GM18517 (cell line): ENCODE data around the gene EIF3J.
"Not testable (repeated sequence)": the region's sequence is repeated elsewhere in the genome, so short reads cannot be mapped to it uniquely, and the experiment has no call there.

Source experiments
- ATAC-seq: cut with Tn5 transposase; IDR thresholded peaks from one replicate; pipeline ENCODE4 v1.9.1; 2021; ENCODE audit warnings: mild to moderate bottlenecking, moderate library complexity; ENCODE audit not compliant: unreplicated experiment

EIF3J gene

DNA sequence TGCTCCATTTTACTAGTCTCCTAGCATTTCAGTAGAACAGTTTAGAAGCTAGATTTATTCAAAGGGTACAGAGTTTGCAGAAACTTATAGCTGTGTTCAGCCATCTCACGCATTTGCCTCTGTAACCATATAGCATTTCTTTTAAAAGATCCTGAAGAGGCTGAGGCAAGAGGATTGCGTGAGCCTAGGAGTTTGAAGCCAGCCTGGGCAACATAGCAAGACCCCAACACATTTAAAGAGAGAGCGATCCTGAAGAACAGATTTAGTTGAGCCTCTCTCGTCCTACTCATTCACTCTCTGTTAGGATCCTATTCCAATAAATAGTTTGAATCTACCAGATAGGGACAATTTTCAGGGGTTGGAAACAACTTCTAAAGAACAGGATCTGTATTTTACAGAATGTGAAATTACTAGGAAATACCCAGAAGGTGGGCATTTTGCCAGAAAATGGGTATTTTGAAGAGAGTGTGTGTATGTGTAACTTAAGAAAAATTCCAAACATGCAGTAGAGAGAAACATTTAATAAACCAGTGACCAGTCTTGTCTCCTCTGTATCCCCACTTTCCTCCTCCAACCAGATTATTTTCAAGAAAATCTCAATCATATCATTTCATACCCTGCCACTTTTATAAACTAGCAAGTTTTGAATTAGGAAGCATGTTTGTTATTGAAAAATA, 4.5 kb downstream of the EIF3J start:
- ATAC-seq: no peak

DNA sequence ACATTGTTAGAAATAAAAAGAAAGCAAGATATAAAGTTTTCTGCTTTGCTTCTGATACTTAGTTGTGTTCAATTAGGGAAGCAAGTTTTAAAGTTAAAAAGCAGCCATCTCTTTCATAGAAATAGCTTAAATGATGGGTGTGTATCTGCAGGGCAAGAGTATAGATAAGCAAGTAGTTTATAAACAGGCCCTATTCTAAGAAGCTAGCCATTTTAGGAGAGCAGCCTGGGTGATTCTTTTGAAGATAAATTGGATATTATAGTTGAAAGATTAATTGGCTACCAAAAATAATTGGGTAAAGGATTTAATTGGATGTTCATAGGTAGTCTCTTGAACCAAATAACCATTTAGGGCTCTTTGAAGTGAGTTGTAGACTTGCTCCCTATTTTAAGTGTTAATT, 5.6 kb downstream of the EIF3J start:
- ATAC-seq: no peak

DNA sequence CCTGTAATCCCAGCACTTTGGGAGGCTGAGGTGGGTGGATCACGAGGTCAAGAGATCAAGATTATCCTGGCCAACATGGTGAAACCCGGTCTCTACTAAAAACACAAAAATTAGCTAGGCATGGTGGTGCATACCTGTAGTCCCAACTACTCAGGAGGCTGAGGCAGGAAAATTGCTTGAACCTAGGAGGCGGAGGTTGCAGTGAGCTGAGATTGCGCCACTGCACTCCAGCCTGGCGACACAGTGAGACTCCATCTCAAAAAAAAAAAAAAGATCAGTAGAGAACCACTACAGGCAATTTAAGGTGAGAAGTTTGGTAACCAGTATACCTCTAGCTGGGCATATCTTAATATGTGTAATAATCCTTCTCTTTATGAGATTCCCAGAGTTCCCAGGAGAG, 7.8 kb downstream of the EIF3J start:
- not testable (repeated sequence) for ATAC-seq

DNA sequence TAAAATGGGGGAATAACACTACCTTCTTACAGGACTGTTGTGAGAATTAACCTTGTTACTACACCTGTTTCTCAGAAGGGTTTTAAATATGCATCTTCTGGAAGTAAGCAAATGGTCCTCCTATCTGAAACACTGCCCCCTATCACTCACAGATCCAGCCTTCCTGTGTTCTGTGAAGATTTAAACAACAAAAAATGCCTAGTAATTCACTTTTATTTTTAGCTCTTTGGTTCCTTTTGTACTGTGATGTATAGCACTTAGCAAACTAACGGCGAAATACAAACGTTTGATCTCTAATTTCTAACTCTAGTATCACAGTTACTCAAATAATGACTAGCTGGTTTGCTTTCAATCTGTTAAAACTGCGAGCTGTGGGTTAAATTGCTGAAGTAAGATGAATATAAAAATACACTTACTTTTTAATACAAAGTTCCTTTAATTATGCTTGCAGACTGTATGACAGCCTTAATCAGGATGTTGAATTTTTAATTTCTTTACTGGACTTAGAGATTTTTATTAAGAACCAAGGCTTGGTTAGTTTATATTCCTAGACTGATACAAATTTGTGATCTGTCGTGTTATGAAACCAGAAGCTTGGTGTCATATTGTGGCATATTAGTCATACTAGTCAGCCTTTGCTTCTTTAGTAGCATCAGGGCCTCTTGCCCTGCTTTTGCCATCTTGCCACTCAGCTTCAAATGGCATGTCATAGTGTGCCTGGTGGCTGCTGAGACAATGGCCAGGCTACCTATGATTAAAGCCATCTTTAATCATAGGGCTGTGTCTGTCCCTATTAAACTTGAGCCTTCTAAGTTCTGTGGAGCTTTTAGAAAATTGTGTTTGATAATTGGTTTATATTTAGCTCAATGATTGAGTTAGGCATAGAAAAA, 9.2 kb downstream of the EIF3J start:
- ATAC-seq: peak; percentile 55

DNA sequence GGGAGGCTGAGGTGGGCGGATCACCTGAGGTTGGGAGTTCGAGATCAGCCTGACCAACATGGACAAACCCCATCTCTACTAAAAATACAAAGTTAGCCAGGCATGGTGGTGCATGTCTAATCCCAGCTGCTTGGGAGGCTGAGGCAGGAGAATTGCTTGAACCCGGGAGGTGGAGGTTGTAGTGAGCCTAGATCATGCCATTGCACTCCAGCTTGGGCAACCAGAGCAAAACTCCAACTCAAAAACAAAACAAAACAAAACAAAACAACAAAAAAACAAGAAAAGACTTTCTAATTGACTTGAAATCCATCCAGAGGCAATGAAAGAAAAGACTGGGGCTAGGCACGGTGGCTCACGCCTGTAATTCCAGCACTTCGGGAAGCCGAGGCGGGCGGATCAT, 12.2 kb downstream of the EIF3J start:
- not testable (repeated sequence) for ATAC-seq

DNA sequence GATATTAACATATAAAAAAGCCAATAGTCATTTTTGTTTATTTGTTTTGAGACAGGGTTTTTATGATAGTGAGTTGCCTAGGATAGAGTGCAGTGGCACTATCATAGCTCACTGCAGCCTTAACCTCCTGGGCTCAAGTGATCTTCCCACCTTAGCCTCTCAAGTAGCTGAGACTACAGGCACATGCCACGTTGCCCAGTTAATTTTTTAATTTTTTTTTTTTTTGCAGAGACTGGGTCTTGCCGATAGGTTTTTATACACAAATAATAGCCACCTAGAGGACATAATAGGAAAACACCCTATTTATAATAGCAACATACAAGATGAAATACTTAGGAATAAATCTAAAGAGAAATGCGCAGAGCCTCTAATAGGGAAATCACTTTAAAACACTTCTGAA, 13.3 kb downstream of the EIF3J start:
- no peak for ATAC-seq

DNA sequence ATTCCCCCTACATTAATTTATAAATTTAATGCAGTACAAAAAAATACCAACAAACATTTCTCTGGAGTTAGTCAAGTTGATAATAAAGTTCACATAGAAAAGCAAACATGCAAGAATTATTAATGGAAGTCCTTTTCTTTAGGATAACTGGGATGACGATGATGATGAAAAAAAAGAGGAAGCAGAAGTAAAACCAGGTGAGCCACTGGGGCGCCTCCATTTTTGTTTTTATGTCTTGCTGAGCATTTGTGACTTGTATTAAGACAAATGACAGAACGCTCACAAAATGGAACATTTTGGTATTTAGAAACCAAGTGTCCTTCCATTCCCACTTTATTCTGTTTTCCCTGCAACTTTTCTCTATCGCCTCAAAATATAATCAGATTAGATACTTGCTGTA, 13.8 kb downstream of the EIF3J start:
- no peak for ATAC-seq

DNA sequence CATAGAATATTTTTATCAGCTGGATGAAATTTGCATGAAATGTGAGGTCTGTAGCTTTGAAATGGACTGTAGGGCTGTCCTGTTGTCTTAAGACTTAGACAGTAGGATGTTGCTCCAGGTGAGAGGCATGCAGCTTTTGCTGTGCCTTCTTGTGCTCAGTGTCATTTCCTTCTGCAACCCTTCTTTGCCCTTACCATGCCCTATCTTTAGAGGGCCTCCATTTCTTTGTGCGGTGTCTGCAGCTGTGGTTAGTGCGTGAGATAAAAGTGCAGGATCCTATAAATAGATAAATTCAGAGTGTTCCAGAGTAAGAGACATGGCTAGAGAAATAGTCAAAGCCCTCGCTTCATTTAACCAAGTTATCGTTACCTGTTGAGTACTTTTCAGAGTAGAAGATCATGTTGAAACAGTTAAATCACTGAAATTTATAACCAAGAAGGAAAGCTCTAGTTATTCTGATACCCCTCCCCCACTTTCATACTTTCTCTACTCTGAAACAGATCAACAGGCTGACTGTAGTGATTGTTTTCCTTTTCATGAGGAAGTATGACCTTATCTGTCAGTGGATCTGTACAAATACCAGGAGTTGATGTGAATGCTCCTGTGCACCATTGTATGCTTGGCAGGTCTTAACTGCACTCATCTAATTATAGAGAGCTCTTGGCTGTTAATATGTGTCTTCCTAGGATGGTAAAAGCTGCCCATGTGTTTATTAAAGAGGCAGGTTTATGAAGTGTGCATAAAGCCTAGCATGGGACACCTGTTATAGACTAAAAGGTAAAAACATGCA, 18.2 kb downstream of the EIF3J start:
- no peak for ATAC-seq

DNA sequence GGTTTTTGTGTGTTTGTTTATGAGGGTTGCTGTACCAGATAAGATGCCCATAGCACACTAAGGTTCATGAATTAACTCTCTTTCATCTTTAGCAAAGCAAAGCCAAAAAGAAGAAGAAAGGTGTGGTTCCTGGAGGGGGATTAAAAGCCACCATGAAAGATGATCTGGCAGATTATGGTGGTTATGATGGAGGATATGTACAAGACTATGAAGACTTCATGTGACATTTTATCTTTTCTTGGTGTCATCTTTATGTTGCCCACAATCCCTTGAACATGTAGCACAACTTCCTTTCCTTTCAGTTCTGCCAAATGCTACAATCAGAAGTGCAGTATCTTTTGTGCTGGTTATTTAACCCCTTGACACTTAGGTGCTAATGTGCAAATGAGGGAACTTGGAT, 24.0 kb downstream of the EIF3J start:
- ATAC-seq: not testable (repeated sequence)

DNA sequence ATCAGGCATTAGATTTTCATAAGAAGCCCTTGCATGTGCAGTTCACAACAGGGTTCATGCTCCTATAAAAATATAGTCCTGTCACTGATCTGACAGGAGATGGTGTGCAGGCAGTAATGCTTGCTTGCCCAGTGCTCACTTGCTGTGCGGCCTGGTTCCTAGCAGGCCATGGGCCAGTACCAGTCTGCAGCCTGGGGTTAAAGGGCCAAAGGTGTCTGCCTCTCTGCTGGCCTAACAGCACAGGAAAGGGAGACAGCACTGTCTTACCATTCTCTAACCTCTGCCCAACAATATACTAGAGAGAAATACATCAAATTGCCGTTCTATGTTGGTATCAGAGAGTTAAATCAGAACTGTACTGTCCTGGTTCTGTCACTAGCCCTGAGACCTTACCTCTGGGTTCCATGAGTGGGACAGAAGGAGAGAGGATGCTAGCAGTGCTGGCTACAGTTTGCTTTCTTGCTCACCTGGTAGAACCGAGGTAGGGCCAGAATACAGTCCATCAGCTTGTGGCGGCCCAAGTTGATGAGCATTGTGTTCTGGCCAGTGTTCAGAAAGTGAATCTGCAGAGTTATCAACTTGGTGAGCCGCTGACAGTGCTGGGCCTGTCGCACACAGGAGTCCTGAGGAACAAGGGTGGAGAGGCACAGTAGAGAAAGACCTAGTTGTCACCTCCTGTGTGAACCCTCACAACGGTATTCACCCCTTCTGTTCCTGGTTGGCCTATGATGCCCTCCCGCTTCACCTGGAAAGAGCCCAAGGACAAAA, 28.6 kb downstream of the EIF3J start:
- no peak for ATAC-seq

DNA sequence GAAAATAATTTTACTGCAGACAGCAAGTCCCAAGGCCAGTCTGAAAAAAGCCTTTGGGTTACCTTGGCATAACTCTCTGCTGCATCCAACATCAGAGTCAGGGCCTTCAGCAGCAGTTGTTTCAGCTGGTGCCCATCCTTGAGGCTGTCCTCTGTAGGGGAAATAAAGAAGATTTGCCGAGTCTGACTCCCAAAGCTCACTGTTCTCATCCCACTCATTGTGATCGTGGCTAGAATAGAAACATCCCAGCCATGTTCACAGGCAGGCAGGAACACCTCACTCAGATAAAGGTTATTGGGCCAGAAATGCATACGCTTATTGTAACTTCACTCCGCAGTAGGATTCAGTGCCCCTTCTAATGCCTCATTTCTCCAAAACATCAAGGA, 29.2 kb downstream of the EIF3J start:
- no peak for ATAC-seq

DNA sequence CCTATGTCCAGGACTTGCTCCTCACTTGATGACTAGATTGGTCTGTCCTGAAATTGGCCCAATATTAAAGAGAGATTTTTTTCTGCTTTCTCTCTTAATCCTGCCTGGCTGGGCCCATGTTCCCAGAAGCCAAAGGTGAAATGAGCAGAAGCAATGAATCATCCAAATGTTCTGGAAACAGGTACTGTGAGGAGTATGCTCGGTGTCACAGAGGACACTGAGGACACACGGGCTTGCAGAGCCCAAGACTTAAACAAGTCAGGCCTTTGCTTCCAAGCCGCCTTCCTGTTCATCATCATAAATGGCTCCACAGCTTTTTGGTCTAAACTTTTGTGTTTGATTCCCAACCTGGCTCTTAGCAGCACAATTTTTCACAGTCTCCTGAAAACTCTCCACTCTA, 31.4 kb downstream of the EIF3J start:
- no peak for ATAC-seq

DNA sequence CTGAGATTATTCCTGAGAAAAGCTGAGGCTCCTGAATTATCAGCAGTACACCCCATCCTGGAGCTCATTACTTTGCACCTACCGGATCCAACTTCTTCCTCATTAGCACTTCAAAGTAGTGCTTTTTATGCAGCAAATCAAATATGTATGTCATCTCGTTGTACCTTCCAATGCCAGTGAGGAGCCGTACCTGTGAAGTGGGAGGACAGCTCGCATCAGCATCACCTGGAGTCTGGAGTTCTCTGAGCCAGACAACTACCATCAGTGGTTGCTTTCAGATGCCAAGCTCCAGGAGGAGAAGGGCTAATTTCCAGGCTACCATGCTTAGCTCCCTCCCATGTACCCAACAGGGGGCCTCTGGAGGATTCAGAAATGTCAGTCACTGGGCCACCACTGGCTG, 32.4 kb downstream of the EIF3J start:
- no peak for ATAC-seq

DNA sequence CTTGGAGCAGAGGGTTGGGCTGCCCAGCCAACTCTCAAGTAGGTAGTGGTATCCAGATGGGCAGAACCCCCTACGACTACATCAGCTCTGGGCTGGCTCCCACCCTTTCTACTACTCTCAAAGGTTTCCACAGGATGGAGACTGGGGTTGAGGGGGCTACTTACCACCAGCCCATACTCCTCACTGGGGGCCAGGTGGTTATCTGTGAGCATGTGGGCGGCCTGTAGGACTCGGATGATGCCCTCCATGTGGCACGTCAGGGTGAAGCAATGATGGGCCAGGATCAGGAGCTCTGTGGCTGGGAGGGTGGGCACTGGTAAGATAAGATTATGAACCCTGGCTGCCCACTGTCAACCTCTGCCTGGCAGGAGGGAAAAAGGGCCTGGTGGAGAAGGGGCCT, 33.4 kb downstream of the EIF3J start:
- ATAC-seq: no peak

DNA sequence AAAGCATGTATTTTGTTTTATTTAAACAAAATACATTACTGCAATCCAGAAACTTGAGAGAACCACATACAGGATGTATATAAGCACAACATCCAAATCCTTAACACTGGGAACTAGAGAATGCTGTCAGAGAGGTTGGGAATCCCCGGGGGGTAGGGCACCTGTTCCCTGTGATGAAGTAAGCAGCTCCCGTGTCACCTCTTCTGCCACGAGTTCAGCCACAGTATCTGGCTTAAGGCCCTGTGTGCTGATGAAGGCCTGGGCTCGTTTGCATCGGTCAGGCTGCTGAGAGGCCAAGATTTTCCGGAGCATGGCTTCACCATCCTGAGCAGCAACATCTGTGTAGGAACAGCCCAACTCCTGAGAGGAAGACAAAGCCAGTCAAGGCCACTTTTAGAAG, 36.4 kb downstream of the EIF3J start:
- ATAC-seq: no peak

DNA sequence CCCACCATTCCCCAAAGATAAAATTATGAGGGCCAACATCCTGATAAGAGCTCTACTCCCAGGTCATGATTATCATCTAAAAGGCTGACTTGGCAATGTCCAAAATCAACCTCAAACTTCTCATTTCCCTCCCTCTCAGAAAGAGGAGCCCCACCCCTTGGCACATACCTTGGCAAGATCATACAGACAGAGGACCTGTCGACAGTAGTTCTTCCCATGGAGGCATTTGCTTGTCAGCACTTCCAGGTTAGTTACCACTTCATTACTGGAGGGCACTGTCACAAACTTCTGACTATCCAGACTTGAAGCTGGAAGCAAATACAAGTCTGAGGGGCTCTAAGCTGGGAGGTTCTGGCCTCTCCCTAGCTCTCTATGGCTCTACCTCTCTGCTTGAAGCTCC, 37.8 kb downstream of the EIF3J start:
- no peak for ATAC-seq

DNA sequence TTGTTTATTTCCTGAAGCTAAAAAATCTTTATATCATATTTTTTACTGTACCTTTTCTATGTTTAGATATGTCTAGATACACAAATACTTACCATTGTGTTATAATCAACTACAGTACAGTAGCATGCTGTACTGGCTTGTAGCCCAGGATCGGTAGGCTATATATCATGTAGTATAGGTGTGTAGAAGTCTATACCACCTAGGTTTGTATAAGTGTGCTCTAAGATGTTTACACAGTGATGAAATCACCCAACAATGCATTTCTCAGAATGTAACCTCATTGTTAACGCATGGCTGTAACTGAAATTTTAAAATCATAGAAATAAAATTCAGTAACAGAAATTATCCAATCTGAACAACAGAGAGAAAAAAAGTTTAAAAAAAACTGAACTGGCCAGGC, 43.2 kb downstream of the EIF3J start:
- ATAC-seq: no peak

DNA sequence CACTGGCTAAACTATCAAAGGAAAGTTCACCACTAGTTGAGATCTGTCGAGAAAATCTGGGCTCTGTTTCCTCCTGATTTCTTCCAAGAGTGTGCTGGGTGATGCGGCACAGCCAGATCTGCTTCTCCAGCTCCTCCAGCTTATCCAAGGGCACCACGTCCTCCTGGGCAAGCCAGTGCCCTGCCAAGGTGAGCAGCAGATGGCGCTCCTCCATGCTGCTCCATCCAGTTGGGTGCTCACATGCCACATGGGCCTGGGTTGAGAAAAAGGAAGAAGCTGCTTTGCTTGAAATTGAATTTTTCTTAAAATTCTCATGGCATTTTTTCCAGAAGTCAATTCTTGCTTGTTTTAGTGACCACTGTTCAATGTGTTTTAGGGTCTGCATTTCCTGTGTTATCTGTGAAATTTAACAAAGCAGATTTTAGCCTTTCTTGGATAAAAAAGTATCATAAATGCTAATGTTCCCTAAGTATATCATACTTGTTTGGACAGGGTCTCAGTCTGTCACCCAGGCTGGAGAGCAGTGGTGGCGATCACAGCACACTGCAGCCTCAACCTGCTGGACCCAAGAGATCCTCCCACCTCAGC, 47.3 kb downstream of the EIF3J start:
- no peak for ATAC-seq

DNA sequence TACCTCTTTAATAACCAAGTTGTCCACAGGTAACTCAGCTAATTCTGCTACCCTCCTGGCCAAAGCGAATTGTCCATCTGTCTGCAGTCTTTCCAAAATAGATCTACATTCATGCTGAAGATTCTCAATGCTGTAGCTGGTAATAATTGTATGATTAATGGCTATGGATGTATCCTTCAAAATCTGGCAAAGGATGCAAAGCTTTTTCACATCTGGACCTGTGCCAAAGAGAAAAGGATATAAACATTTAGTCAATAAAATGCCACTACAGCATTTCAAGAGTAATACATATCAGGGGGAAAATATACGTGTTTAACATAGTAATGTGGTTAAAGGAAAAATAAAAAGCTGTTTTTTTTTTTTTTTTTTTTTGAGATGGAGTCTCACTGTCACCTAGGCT, 48.7 kb downstream of the EIF3J start:
- ATAC-seq: no peak

DNA sequence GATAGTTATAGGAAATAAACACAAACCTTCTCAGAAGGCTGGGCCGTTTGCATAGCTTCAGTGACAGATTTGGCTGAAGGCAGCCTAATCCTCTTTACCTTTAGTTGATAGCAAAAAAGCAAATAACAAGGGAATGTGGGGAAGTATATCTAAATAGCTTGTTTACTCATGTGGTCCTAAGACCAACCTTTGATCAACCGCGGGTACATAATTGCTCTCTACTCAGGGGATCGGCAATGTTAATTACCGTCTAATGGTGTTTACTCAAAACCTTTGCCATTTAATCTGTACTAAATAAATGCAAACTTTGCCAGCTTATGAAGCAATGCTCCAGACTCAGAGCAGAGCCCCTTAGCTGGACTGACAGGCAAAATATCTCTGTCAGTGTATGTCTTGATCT, 51.6 kb downstream of the EIF3J start:
- no peak for ATAC-seq

DNA sequence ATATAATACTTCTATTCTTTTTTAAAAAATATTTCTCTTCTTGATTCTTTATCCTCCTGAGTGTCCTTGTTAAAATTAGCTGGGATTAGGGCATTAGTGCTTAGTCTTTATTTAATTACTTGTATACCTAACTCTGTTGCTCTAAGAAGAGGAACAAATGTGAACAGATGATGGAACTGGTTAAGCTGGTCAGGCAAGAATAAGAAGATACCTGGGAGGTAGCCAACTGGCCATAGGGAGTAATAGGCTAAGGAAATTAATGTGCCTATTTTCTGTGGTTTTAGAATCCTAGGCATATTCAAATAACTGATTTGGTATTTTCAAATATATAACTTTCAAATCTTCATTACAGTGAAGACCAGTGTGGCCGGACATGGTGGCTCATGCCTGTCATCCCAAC, 54.4 kb downstream of the EIF3J start:
- ATAC-seq: no peak
